Suprapubic skin (tissue), 3 donors: ENCODE data around the gene ZNF775.

Experiments used
- EP300 ChIP-seq: sonication (generic); formaldehyde crosslinking; IDR thresholded peaks from one replicate; pipeline ENCODE4 v1.6.1; 2017; ENCODE audit warnings: antibody characterized with exemption
- TF ChIP-seq, protein P1 (sequence below), 2 donors: fragments of 200-600 bp in 1 of 2; fragments of 450-650 bp in 1 of 2; sonication (generic) in 1 of 2; IDR thresholded peaks; one replicate each; pipeline ENCODE4 v1.5.1; 2016 to 2019; ENCODE audit warnings: antibody characterized with exemption in 2 of 2, mild to moderate bottlenecking in 1 of 2, moderate library complexity in 1 of 2

- no peak for TF ChIP-seq EP300
- TF ChIP-seq, protein P1, sequence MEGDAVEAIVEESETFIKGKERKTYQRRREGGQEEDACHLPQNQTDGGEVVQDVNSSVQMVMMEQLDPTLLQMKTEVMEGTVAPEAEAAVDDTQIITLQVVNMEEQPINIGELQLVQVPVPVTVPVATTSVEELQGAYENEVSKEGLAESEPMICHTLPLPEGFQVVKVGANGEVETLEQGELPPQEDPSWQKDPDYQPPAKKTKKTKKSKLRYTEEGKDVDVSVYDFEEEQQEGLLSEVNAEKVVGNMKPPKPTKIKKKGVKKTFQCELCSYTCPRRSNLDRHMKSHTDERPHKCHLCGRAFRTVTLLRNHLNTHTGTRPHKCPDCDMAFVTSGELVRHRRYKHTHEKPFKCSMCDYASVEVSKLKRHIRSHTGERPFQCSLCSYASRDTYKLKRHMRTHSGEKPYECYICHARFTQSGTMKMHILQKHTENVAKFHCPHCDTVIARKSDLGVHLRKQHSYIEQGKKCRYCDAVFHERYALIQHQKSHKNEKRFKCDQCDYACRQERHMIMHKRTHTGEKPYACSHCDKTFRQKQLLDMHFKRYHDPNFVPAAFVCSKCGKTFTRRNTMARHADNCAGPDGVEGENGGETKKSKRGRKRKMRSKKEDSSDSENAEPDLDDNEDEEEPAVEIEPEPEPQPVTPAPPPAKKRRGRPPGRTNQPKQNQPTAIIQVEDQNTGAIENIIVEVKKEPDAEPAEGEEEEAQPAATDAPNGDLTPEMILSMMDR (IDR thresholded peaks at IDR 0.05), result no peak
These were observed 15.3 kb upstream of the ZNF775 start for GRCh38 chr7:150363872-150364271.
